A549 treated with DMSO at 1 μM for 4 hours (cell line): ENCODE measurements around the gene MAN2B2. TPM values are rescaled to one million over a fixed set of nuclear protein-coding genes. Genes with fewer than 3 reads are reported as not detected.

Source experiments
- total RNA-seq: library from RNA; stranded (reverse); fragments of 200-300 nt; extraction: Qiagen RNA extraction; gene quantifications from 5 replicates; pipeline ENCODE4 v1.2.3, GENCODE V29; 2022; ENCODE audit warnings: low read depth

Gene MAN2B2
- total RNA-seq: 8.9 to 10.8 TPM (median 9.7 TPM) in 5 replicates

GRCh38 chr4:6574747-6575502 is at the start of gene MAN2B2:
TSS of gene MAN2B2 (plus strand) at chr4:6575189. CDS start at chr4:6575211, 22 bp downstream.

GRCh38 chr4:6640292-6641163 is 65.5 kb downstream of the MAN2B2 start, which contains the start of gene MRFAP1:
TSS of gene MRFAP1 (plus strand) at chr4:6640685. CDS start at chr4:6640863, 178 bp downstream.

Other genes with a start within 250 kb of the MAN2B2 start
- gene PPP2R2C, start 102.6 kb upstream of the MAN2B2 start, total RNA-seq: 29.6 to 44.0 TPM (median 40.4 TPM) in 5 replicates
- 241 to 257 TPM (median 247 TPM) in 5 replicates for gene MRFAP1, start 65.5 kb downstream of the MAN2B2 start, total RNA-seq
- 21.3 to 67.3 TPM (median 61.9 TPM) in 5 replicates for gene S100P, start 118.7 kb downstream of the MAN2B2 start, total RNA-seq
- gene MRFAP1L1, start 134.7 kb downstream of the MAN2B2 start, total RNA-seq: 30.2 to 35.8 TPM (median 34.3 TPM) in 5 replicates
- gene BLOC1S4, start 141.0 kb downstream of the MAN2B2 start, total RNA-seq: 11.9 to 16.0 TPM (median 14.5 TPM) in 5 replicates
- 6.6 to 9.9 TPM (median 9.0 TPM) in 5 replicates for gene KIAA0232, start 207.5 kb downstream of the MAN2B2 start, total RNA-seq